ENCODE data around the gene PHF1.

PHF1 gene

DNA sequence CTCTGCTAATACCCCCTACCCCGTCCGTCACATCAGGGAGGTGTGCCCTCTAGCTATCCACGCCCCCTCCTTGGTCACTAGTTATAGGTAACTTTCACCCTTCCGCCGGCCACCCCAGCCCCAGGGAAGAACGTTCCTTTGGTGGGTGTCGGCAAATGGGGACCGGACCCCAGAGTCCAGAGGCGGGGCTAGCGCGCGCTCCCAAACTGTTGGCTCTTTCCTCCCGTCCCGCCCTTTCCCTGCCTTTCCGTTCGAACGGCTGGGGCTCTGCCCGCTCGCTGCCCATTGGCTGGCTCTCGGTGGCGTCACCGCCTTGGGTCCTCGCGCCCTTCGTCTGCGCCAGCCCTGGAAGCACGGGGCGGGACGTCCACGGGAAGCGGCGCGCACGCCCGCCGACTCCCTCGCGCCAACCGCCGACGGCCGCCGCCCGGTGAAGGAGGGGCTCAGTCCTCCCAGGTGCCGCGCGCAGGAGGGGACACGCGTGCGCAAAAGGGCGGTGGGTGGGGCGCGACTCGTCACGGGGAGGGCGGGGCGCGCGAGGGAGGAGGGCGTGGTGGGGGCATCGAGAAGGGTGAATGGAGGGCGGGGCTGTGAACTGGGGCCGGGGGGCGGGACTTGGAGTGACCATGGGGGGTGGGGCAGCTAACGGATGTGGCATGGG is 634 bp upstream of the PHF1 start:
- peak; percentile 88 for DNase-seq (ENCODE audit: low read depth)
- peak overlapping the region; percentile 64 for H3K4me3 ChIP-seq (ENCODE audit: low read depth, low read length)
- TF ChIP-seq, protein P1, sequence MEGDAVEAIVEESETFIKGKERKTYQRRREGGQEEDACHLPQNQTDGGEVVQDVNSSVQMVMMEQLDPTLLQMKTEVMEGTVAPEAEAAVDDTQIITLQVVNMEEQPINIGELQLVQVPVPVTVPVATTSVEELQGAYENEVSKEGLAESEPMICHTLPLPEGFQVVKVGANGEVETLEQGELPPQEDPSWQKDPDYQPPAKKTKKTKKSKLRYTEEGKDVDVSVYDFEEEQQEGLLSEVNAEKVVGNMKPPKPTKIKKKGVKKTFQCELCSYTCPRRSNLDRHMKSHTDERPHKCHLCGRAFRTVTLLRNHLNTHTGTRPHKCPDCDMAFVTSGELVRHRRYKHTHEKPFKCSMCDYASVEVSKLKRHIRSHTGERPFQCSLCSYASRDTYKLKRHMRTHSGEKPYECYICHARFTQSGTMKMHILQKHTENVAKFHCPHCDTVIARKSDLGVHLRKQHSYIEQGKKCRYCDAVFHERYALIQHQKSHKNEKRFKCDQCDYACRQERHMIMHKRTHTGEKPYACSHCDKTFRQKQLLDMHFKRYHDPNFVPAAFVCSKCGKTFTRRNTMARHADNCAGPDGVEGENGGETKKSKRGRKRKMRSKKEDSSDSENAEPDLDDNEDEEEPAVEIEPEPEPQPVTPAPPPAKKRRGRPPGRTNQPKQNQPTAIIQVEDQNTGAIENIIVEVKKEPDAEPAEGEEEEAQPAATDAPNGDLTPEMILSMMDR (IDR thresholded peaks at IDR 0.05; ENCODE audit: control insufficient read depth, extremely low read depth, insufficient read depth) = no peak

DNA sequence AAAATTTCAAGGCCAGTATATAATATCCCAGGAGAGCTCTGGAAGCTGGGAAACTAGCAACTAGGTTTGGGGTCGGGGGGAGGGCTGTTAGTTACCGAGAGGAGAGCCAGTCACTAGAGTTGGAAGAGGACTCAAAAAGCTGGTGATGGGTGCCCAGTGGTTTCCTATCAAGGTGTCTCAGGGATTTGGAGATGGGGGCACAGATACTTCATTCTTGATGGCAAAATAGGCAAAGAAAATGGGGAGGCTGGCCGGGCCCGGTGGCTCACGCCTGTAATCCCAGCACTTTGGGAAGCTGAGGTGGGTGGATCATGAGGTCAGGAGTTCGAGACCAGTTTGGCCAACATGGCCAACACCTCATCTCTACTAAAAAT is 805 bp downstream of the PHF1 start:
- H3K4me3 ChIP-seq (ENCODE audit: low read depth, low read length) = peak overlapping the region; percentile 64
- DNase-seq (ENCODE audit: low read depth) = no peak
- TF ChIP-seq, protein P1 (IDR thresholded peaks at IDR 0.05; ENCODE audit: control insufficient read depth, extremely low read depth, insufficient read depth) = no peak

DNA sequence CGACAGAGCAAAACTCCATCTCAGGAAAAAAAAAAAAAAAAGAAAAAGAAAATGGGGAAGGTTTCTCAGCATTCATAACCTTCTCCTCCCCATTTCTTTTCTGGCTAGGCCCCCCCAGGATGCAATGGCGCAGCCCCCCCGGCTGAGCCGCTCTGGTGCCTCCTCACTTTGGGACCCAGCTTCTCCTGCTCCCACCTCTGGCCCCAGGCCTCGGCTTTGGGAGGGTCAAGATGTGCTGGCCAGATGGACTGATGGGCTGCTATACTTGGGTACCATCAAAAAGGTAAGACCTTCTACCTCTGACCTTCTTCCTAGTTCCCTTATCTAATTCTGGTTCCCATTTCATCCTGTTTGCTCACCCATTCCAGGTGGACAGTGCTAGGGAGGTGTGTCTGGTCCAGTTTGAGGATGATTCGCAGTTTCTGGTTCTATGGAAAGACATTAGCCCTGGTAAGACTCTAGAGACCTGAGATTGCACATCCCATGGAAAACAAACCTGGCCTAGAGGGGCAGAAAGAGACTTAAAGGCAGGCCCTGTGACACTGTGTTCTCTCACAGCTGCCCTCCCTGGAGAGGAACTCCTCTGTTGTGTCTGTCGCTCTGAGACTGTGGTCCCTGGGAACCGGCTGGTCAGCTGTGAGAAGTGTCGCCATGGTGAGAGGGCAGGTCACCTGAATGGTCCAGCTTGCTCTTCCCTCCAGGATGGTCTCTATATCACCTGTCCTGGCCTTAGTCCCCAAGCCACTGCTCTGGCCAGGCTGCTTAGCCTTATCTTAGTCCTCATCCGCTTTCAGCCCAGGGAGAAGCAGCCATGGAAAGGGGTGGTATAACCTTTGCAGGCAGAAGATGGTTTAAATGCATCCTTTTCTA is 1.6 kb downstream of the PHF1 start:
- TF ChIP-seq, protein P1 (IDR thresholded peaks at IDR 0.05; ENCODE audit: control insufficient read depth, extremely low read depth, insufficient read depth) = no peak
- DNase-seq (ENCODE audit: low read depth) = no peak
- no peak overlapping the region for H3K4me3 ChIP-seq (ENCODE audit: low read depth, low read length)

DNA sequence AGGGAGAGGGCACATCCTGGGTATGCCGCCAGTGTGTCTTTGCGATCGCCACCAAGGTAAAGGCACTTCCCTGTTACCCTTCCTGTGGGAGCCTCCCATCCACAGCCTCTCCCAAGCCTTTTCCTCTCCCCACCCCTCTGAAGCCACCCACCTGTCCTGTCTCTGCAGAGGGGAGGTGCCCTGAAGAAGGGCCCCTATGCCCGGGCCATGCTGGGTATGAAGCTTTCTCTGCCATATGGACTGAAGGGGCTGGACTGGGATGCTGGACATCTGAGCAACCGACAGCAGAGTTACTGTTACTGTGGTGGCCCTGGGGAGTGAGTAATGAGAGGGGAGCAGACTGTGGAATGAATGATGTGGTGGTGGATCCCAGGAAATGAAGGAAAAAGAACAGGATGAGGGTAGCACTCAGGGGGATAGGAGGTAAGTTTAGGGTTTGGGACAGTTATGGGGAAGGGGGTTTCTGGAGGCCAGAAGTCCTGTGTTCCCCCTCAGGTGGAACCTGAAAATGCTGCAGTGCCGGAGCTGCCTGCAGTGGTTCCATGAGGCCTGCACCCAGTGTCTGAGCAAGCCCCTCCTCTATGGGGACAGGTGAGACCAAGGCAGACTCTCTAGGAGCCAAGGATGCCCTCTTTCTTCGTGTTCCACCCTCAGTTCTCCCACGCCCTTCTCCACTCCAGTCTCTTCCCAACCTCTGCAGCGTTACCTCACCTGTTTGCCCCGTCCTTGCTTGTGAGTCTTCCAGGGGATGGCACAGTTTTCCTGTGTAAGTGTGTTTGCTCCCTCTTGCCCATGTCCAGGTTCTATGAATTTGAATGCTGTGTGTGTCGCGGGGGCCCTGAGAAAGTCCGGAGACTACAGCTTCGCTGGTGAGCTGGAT is 2.7 kb downstream of the PHF1 start:
- H3K4me3 ChIP-seq (ENCODE audit: low read depth, low read length) = no peak overlapping the region
- TF ChIP-seq, protein P1 (IDR thresholded peaks at IDR 0.05; ENCODE audit: control insufficient read depth, extremely low read depth, insufficient read depth) = no peak
- no peak for DNase-seq (ENCODE audit: low read depth)

DNA sequence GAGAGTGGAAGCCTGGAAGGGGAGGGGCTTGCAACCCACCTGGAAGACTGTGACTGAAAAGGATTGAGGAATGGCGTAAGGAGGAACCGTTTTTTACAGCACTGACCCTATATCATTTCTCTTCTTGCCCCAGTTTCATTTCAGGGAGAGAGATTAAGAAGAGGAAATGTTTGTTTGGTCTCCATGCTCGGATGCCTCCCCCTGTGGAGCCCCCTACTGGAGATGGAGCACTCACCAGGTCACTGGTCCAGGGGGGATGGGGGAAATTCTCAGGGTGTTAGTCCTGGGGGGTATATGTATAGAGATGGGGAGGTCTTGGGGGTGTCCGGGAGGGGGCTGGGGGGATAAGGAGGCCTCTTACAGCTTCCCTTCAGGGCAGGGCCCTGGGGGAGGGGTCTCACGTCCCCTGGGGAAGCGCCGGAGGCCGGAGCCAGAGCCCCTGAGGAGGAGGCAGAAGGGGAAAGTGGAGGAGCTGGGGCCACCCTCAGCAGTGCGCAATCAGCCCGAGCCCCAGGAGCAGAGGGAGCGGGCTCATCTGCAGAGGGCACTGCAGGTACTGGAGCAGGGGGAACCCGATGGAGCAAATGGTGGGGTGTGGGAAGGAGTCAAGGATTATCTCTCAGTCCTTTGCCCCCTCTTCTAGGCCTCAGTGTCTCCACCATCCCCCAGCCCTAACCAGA is 3.9 kb downstream of the PHF1 start:
- no peak for DNase-seq (ENCODE audit: low read depth)
- H3K4me3 ChIP-seq (ENCODE audit: low read depth, low read length) = no peak overlapping the region
- TF ChIP-seq, protein P1 (IDR thresholded peaks at IDR 0.05; ENCODE audit: control insufficient read depth, extremely low read depth, insufficient read depth) = peak; percentile 32; the same call in 1 of the 2 replicates

DNA sequence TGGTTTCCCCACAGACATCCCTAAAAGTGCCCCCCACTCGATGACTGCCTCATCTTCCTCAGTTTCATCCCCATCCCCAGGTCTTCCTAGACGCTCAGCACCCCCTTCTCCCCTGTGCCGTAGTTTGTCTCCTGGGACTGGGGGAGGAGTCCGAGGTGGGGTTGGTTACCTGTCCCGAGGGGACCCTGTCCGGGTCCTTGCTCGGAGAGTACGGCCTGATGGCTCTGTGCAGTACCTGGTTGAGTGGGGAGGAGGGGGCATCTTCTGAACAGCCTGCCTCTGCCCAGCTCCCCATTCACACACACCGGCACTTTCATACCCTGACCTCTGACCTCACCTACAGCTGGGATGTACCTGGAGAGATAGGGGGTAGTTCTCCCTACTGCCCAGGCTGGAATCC is 5.0 kb downstream of the PHF1 start:
- no peak overlapping the region for H3K4me3 ChIP-seq (ENCODE audit: low read depth, low read length)
- TF ChIP-seq, protein P1 (IDR thresholded peaks at IDR 0.05; ENCODE audit: control insufficient read depth, extremely low read depth, insufficient read depth) = no peak

More for the DNA sequence above, 5.0 kb downstream of the PHF1 start:
- no peak for DNase-seq (ENCODE audit: low read depth)

All from LNCaP clone FGC (cell line).